Neural progenitor cell (in vitro differentiated cells): ENCODE measurements around the gene LIG1. TPM values are rescaled to one million over a fixed set of nuclear protein-coding genes. Genes with fewer than 3 reads are reported as not detected.

Source experiments
- DNase-seq: peaks from one replicate; pipeline ENCODE4 v3.0.0-alpha.2; 2016; ENCODE audit warnings: low spot score
- H2AFZ ChIP-seq: fragments of 200-600 bp; sonication (generic); replicated peaks from 2 replicates; pipeline ENCODE4 v1.6.1; 2016; ENCODE audit warnings: antibody characterized with exemption
- H3F3A ChIP-seq: fragments of 200-600 bp; sonication (generic); 2 replicates; pipeline ENCODE4 v1.6.1; 2016; ENCODE audit warnings: antibody characterized with exemption, low read depth
- H3K27ac ChIP-seq: fragments of 200-600 bp; sonication (generic); 2 replicates; pipeline ENCODE4 v1.5.1; 2016; ENCODE audit warnings: mild to moderate bottlenecking
- H3K27me3 ChIP-seq: fragments of 200-600 bp; sonication (generic); 2 replicates; pipeline ENCODE4 v1.6.1; 2016; ENCODE audit warnings: mild to moderate bottlenecking, moderate library complexity
- H3K36me3 ChIP-seq: fragments of 200-600 bp; sonication (generic); 2 replicates; pipeline ENCODE4 v1.5.1; 2016
- H3K4me1 ChIP-seq: fragments of 200-600 bp; sonication (generic); 2 replicates; pipeline ENCODE4 v1.6.1; 2016; ENCODE audit warnings: mixed run types
- H3K4me2 ChIP-seq: fragments of 200-600 bp; sonication (generic); 2 replicates; pipeline ENCODE4 v1.6.1; 2016
- H3K4me3 ChIP-seq: fragments of 200-600 bp; sonication (generic); 2 replicates; pipeline ENCODE4 v1.5.1; 2016
- H3K79me2 ChIP-seq: fragments of 200-600 bp; sonication (generic); 2 replicates; pipeline ENCODE4 v1.6.1; 2016; ENCODE audit warnings: low read depth
- H3K9ac ChIP-seq: fragments of 200-600 bp; sonication (generic); 2 replicates; pipeline ENCODE4 v1.6.1; 2016
- H3K9me3 ChIP-seq: fragments of 200-600 bp; sonication (generic); 2 replicates; pipeline ENCODE4 v1.5.1; 2016; ENCODE audit warnings: low read depth
- H4K20me1 ChIP-seq: fragments of 200-600 bp; sonication (generic); 2 replicates; pipeline ENCODE4 v1.6.1; 2016; ENCODE audit warnings: low read depth
- H3K27ac Mint-ChIP-seq: 3 replicates; pipeline ENCODE4 v1.8.0; 2021; ENCODE audit warnings: mixed read lengths
- H3K27me3 Mint-ChIP-seq: 2 replicates; pipeline ENCODE4 v1.8.0; 2022; ENCODE audit warnings: low read depth, mild to moderate bottlenecking, inconsistent platforms, moderate library complexity, mixed read lengths; ENCODE audit not compliant: insufficient read depth
- H3K36me3 Mint-ChIP-seq: 3 replicates; pipeline ENCODE4 v1.8.0; 2021; ENCODE audit warnings: mixed read lengths
- H3K4me1 Mint-ChIP-seq: 3 replicates; pipeline ENCODE4 v1.8.0; 2021; ENCODE audit warnings: mixed read lengths
- H3K4me3 Mint-ChIP-seq: 3 replicates; pipeline ENCODE4 v1.8.0; 2021; ENCODE audit warnings: mild to moderate bottlenecking, moderate library complexity, mixed read lengths
- H3K9me3 Mint-ChIP-seq: 3 replicates; pipeline ENCODE4 v1.8.0; 2020; ENCODE audit warnings: mixed read lengths
- EZH2 ChIP-seq: fragments of 200-600 bp; sonication (generic); IDR thresholded peaks from 2 replicates; pipeline ENCODE4 v1.6.1; 2017; ENCODE audit warnings: antibody characterized with exemption, mild to moderate bottlenecking, moderate library complexity
- EZH2phosphoT487 ChIP-seq: fragments of 200-600 bp; sonication (generic); IDR thresholded peaks from 2 replicates; pipeline ENCODE4 v1.6.1; 2017; ENCODE audit warnings: antibody characterized with exemption
- total RNA-seq: library from RNA; depleted of rRNA; stranded (reverse); fragments of >200 nt; gene quantifications from 2 replicates; pipeline ENCODE4 v1.2.3, GENCODE V29; 2015; ENCODE audit warnings: low replicate concordance
- TF ChIP-seq, protein P1 (sequence below): fragments of 200-600 bp; sonication (generic); IDR thresholded peaks from 2 replicates; pipeline ENCODE4 v1.5.1; 2017; ENCODE audit warnings: antibody characterized with exemption, mild to moderate bottlenecking

LIG1 gene
- total RNA-seq, 1 donor from 2014 or later = 40.0 TPM

DNA sequence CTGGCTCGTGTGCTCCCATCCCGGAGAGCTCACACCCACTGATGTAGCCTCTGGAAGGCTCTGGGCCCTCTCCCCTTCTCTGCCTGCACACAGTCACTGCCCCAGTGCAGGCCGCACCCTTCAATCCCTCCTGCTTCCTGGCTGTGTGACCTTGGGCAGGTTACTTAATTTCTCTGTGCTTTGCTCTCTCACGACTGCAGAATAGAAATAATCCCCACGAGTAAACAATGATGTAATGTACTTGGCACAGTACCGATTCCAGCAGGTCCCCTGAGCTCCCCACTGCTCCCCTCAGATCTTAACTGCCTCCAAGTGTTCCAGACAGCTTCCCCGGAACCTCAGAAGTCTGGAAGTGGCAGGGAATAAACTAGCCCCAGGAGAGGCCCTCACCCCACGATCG lies 16.1 kb downstream of the LIG1 start:
- no peaks in the 10 kb centered on the region for H3K27me3 Mint-ChIP-seq
- Histone ChIP-seq H3F3A (peaks cover 7% of the 10 kb centered on the region), H3K9ac (no peak overlapping the region), H3K4me2 (no peak overlapping the region), H3K79me2 (no peaks in the 10 kb centered on the region), H3K4me1 (no peaks in the 10 kb centered on the region), H3K4me3 (no peak overlapping the region), H3K9me3 (no peaks in the 10 kb centered on the region), H3K36me3 (no peaks in the 10 kb centered on the region), H4K20me1 (no peaks in the 10 kb centered on the region), H2AFZ (no peak overlapping the region), H3K27me3 (no peaks in the 10 kb centered on the region), H3K27ac (no peak overlapping the region)
- no peak overlapping the region for H3K27ac Mint-ChIP-seq
- H3K9me3 Mint-ChIP-seq = no peaks in the 10 kb centered on the region
- H3K4me3 Mint-ChIP-seq = no peak overlapping the region
- no peak for DNase-seq
- no peaks in the 10 kb centered on the region for H3K4me1 Mint-ChIP-seq
- H3K36me3 Mint-ChIP-seq = peaks cover 14% of the 10 kb centered on the region
- no peak for TF ChIP-seq EZH2phosphoT487
- TF ChIP-seq, protein P1, sequence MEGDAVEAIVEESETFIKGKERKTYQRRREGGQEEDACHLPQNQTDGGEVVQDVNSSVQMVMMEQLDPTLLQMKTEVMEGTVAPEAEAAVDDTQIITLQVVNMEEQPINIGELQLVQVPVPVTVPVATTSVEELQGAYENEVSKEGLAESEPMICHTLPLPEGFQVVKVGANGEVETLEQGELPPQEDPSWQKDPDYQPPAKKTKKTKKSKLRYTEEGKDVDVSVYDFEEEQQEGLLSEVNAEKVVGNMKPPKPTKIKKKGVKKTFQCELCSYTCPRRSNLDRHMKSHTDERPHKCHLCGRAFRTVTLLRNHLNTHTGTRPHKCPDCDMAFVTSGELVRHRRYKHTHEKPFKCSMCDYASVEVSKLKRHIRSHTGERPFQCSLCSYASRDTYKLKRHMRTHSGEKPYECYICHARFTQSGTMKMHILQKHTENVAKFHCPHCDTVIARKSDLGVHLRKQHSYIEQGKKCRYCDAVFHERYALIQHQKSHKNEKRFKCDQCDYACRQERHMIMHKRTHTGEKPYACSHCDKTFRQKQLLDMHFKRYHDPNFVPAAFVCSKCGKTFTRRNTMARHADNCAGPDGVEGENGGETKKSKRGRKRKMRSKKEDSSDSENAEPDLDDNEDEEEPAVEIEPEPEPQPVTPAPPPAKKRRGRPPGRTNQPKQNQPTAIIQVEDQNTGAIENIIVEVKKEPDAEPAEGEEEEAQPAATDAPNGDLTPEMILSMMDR = no peak
- TF ChIP-seq EZH2 = no peak

DNA sequence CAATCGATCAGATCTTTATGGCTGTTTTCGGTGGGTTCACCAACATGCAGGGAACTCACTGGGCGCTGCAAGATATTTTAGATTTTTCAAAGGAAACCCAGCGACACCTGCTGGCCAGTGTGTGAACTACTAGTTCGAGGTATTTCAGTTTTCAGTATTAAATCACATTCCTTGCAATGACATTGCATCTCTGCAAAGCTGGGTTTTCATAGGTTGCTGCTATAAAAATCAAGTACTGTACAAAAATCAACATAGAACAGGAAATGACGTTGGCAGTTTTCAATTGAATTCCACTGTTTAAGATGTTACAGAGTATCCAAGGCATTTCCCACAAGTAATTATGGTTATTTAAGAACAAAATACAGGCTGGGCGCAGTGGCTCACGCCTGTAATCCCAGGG lies 17.6 kb downstream of the LIG1 start:
- Histone ChIP-seq H2AFZ (no peak overlapping the region), H3K27ac (peak overlapping the region; percentile 14), H3K4me1 (no peaks in the 10 kb centered on the region), H3K79me2 (no peaks in the 10 kb centered on the region), H3F3A (peaks cover 7% of the 10 kb centered on the region), H3K4me3 (no peak overlapping the region), H3K9ac (no peak overlapping the region), H3K4me2 (no peak overlapping the region), H3K9me3 (no peaks in the 10 kb centered on the region), H3K27me3 (no peaks in the 10 kb centered on the region), H3K36me3 (no peaks in the 10 kb centered on the region), H4K20me1 (no peaks in the 10 kb centered on the region)
- DNase-seq = peak; percentile 61
- Mint-ChIP-seq H3K4me3 (no peak overlapping the region), H3K27me3 (no peaks in the 10 kb centered on the region), H3K9me3 (no peaks in the 10 kb centered on the region), H3K4me1 (peaks cover 4% of the 10 kb centered on the region), H3K27ac (no peak overlapping the region), H3K36me3 (peaks cover 12% of the 10 kb centered on the region)
- TF ChIP-seq EZH2phosphoT487 (no peak), EZH2 (no peak)
- TF ChIP-seq, protein P1 = peak; percentile 90

DNA sequence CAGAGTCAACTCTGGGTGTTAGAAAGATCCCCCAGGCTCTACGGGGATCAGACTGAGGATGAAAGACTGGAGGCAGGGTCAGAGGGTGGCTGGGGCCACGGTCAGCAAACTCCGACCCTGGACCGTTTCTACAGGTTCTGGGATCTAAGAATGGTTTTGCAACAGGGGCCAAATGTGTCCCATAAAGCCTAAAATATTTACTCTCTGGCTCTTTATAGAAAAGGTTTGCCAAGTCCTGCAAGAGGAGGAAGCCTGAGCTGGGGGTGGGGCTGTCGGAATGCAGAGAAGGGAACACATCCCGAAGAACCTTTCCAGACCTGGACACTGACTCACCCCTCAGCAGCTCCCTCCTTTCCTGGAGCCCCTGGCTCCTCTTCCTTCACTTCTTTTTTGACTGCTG lies 20.7 kb downstream of the LIG1 start:
- TF ChIP-seq EZH2 (no peak), EZH2phosphoT487 (no peak)
- TF ChIP-seq, protein P1 = no peak
- peaks cover 9% of the 10 kb centered on the region for H3K36me3 Mint-ChIP-seq
- no peaks in the 10 kb centered on the region for H3K36me3 ChIP-seq

More for the DNA sequence above, 20.7 kb downstream of the LIG1 start:
- Histone ChIP-seq H3K4me3 (no peak overlapping the region), H4K20me1 (no peaks in the 10 kb centered on the region), H3K4me1 (no peaks in the 10 kb centered on the region), H3F3A (peaks cover 7% of the 10 kb centered on the region), H3K4me2 (no peak overlapping the region), H3K27ac (no peak overlapping the region), H3K27me3 (no peaks in the 10 kb centered on the region), H3K9me3 (no peaks in the 10 kb centered on the region), H3K79me2 (no peaks in the 10 kb centered on the region), H2AFZ (no peak overlapping the region), H3K9ac (no peak overlapping the region)
- no peaks in the 10 kb centered on the region for H3K9me3 Mint-ChIP-seq
- peaks cover 4% of the 10 kb centered on the region for H3K4me1 Mint-ChIP-seq
- H3K27ac Mint-ChIP-seq = no peak overlapping the region
- H3K4me3 Mint-ChIP-seq = no peak overlapping the region
- H3K27me3 Mint-ChIP-seq = no peaks in the 10 kb centered on the region
- DNase-seq = no peak
